Stimulated activated CD4-positive, alpha-beta T cell treated with anti-CD3 and anti-CD28 coated beads, TNF-alpha, amount 100 ng/mL, for 4 hours (primary cell): Measurements from ENCODE around the gene VSIG10L.

ENCODE experiments used
- DNase-seq, 3 experiments: peaks; one replicate each; pipeline ENCODE4 v3.0.0-alpha.2; 2020; ENCODE audit warnings: low read depth in 3 of 3

Gene VSIG10L

GRCh38 chr19:51338563-51339312 lies 3.2 kb downstream of the VSIG10L start:
- peak; percentile 74 to 83 (median 81) for DNase-seq

- DNase-seq: no peak
Measured at GRCh38 chr19:51337861-51338562, 3.9 kb downstream of the VSIG10L start.

GRCh38 chr19:51337141-51337860 lies 4.6 kb downstream of the VSIG10L start:
- no peak for DNase-seq

GRCh38 chr19:51333836-51334460 lies 8.0 kb downstream of the VSIG10L start:
- no peak for DNase-seq

- no peak for DNase-seq
Measured at GRCh38 chr19:51331716-51332115, 10.2 kb downstream of the VSIG10L start.

GRCh38 chr19:51331193-51331592 lies 10.7 kb downstream of the VSIG10L start:
- DNase-seq: no peak

- no peak for DNase-seq
Measured at GRCh38 chr19:51330366-51330765, 11.6 kb downstream of the VSIG10L start.

GRCh38 chr19:51329411-51329810 lies 12.5 kb downstream of the VSIG10L start:
- no peak for DNase-seq

GRCh38 chr19:51327066-51328001 lies 14.6 kb downstream of the VSIG10L start:
- DNase-seq: no peak

- no peak for DNase-seq
Measured at GRCh38 chr19:51326216-51327065, 15.5 kb downstream of the VSIG10L start.

GRCh38 chr19:51325161-51325976 lies 16.6 kb downstream of the VSIG10L start:
- no peak for DNase-seq

GRCh38 chr19:51324167-51324481 lies 17.8 kb downstream of the VSIG10L start:
- no peak for DNase-seq

GRCh38 chr19:51323481-51324166 lies 18.3 kb downstream of the VSIG10L start:
- no peak for DNase-seq

GRCh38 chr19:51321799-51322198 lies 20.1 kb downstream of the VSIG10L start:
- DNase-seq: no peak

- DNase-seq: no peak
Measured at GRCh38 chr19:51320280-51320657, 21.7 kb downstream of the VSIG10L start.

- DNase-seq: no peak
Measured at GRCh38 chr19:51319649-51320279, 22.2 kb downstream of the VSIG10L start.

GRCh38 chr19:51318687-51319648 lies 23.0 kb downstream of the VSIG10L start:
- no peak for DNase-seq
